PC-3 (cell line): ENCODE data around the gene RGS3. TPM values are rescaled to one million over a fixed set of nuclear protein-coding genes. Genes with fewer than 3 reads are reported as not detected.

Experiments used
- ATAC-seq: fragments of 200-7000 bp; cut with Tn5 transposase; 2 replicates; pipeline ENCODE4 v1.9.1; 2020; ENCODE audit warnings: mild to moderate bottlenecking, moderate library complexity
- BruUV-seq: library from RNA; stranded (reverse); fragments of 400-500 nt; replicated peaks from 2 replicates; lab custom pipeline; 2021; lab: Mats Ljungman, UMichigan
- CTCF ChIA-PET: fragments of 300-600 bp; sonication (Branson Sonifier 250); formaldehyde crosslinking; loops from one replicate; lab custom pipeline; 2022; ENCODE audit warnings: antibody characterized with exemption; lab: Charles Lee
- POLR2A ChIA-PET: fragments of 300-600 bp; sonication (Branson Sonifier 250); formaldehyde crosslinking; loops from one replicate; lab custom pipeline; 2022; ENCODE audit warnings: antibody characterized with exemption; ENCODE audit not compliant: unreplicated experiment; lab: Charles Lee
- DNase-seq: peaks from one replicate; pipeline ENCODE4 v3.0.0-alpha.2; 2015
- H2AFZ ChIP-seq: fragments of 300-600 bp; sonication (generic); 2 replicates; pipeline ENCODE4 v1.6.0; 2016; ENCODE audit warnings: antibody characterized with exemption, low read length
- H3F3A ChIP-seq: fragments of 300-600 bp; sonication (generic); one replicate; pipeline ENCODE4 v1.6.0; 2017; ENCODE audit warnings: antibody characterized with exemption, low read length, control low read depth, mild to moderate bottlenecking; ENCODE audit not compliant: unreplicated experiment
- H3K27ac ChIP-seq: fragments of 300-600 bp; sonication (generic); 2 replicates; pipeline ENCODE4 v1.5.1; 2016; ENCODE audit warnings: mild to moderate bottlenecking, low read length
- H3K27me3 ChIP-seq: fragments of 300-600 bp; sonication (generic); 2 replicates; pipeline ENCODE4 v1.6.1; 2016; ENCODE audit warnings: low read length, mixed read lengths
- H3K36me3 ChIP-seq: fragments of 300-600 bp; sonication (generic); 2 replicates; pipeline ENCODE4 v1.6.1; 2016; ENCODE audit warnings: low read depth, mixed run types, low read length, mixed read lengths
- H3K4me1 ChIP-seq: fragments of 300-600 bp; sonication (generic); 2 replicates; pipeline ENCODE4 v1.5.1; 2016; ENCODE audit warnings: low read length; ENCODE audit not compliant: insufficient read depth
- H3K4me2 ChIP-seq: fragments of 300-600 bp; sonication (generic); 2 replicates; pipeline ENCODE4 v1.6.0; 2016; ENCODE audit warnings: low read length
- H3K4me3 ChIP-seq: fragments of 300-600 bp; sonication (generic); 2 replicates; pipeline ENCODE4 v1.5.1; 2016; ENCODE audit warnings: mild to moderate bottlenecking, low read length, mixed read lengths
- H3K79me2 ChIP-seq: fragments of 300-600 bp; sonication (generic); 2 replicates; pipeline ENCODE4 v1.6.1; 2017; ENCODE audit warnings: low read length, mixed read lengths
- H3K9ac ChIP-seq: fragments of 300-600 bp; sonication (generic); 2 replicates; pipeline ENCODE4 v1.6.0; 2016; ENCODE audit warnings: mild to moderate bottlenecking, low read length
- H3K9me2 ChIP-seq: fragments of 300-600 bp; sonication (generic); replicated peaks from 2 replicates; pipeline ENCODE4 v1.6.1; 2016; ENCODE audit warnings: mixed run types, low read length, mixed read lengths
- H3K9me3 ChIP-seq: fragments of 300-600 bp; sonication (generic); 2 replicates; pipeline ENCODE4 v1.6.1; 2016; ENCODE audit warnings: low read length, mixed read lengths
- H4K20me1 ChIP-seq: fragments of 300-600 bp; sonication (generic); 2 replicates; pipeline ENCODE4 v1.6.1; 2016; ENCODE audit warnings: low read length, mixed read lengths
- EZH2 ChIP-seq: fragments of 300-600 bp; sonication (generic); IDR thresholded peaks from one replicate; pipeline ENCODE4 v1.6.1; 2017; ENCODE audit warnings: antibody characterized with exemption, mild to moderate bottlenecking, low read length; ENCODE audit not compliant: unreplicated experiment
- EZH2phosphoT487 ChIP-seq: fragments of 300-600 bp; sonication (generic); IDR thresholded peaks from 2 replicates; pipeline ENCODE4 v1.6.1; 2018; ENCODE audit warnings: mild to moderate bottlenecking, antibody characterized with exemption, low read length, borderline replicate concordance
- intact Hi-C: fragments of 100-400 bp; cut with micrococcal nuclease; formaldehyde crosslinking; loops from 2 replicates; pipeline ENCODE4 v1.9.0; 2023
- total RNA-seq: library from RNA; depleted of rRNA; stranded (reverse); fragments of >200 nt; gene quantifications from 2 replicates; pipeline ENCODE4 v1.2.3, GENCODE V29; 2014
- TF ChIP-seq, protein P1 (sequence below): fragments of 300-600 bp; sonication (generic); conservative IDR thresholded peaks from 2 replicates; pipeline ENCODE4 v1.5.1; 2017; ENCODE audit warnings: antibody characterized with exemption, low read depth, mild to moderate bottlenecking, low read length

RGS3 gene
- total RNA-seq, 1 experiment from 2014 or later, result 26.3 TPM

- Histone ChIP-seq H3K4me3 (no peak overlapping the region), H3K9ac (no peak overlapping the region), H3K4me1 (peaks cover 16% of the 10 kb centered on the region), H3K9me3 (no peaks in the 10 kb centered on the region), H3K4me2 (no peak overlapping the region), H3K27me3 (no peaks in the 10 kb centered on the region), H3F3A (no peaks in the 10 kb centered on the region), H2AFZ (no peak overlapping the region), H3K36me3 (peaks cover 4% of the 10 kb centered on the region; the same call in 1 of the 2 replicates), H4K20me1 (no peaks in the 10 kb centered on the region), H3K9me2 (no peaks in the 10 kb centered on the region), H3K27ac (no peak overlapping the region), H3K79me2 (0 out of 2 replicates have a peak, but pooled peaks cover 3% of the 10 kb centered on the region)
- no peak for DNase-seq
- ChIA-PET POLR2A (no interaction called here), CTCF (no interaction called here)
- intact Hi-C loops, result no loop called here
- TF ChIP-seq, protein P1, sequence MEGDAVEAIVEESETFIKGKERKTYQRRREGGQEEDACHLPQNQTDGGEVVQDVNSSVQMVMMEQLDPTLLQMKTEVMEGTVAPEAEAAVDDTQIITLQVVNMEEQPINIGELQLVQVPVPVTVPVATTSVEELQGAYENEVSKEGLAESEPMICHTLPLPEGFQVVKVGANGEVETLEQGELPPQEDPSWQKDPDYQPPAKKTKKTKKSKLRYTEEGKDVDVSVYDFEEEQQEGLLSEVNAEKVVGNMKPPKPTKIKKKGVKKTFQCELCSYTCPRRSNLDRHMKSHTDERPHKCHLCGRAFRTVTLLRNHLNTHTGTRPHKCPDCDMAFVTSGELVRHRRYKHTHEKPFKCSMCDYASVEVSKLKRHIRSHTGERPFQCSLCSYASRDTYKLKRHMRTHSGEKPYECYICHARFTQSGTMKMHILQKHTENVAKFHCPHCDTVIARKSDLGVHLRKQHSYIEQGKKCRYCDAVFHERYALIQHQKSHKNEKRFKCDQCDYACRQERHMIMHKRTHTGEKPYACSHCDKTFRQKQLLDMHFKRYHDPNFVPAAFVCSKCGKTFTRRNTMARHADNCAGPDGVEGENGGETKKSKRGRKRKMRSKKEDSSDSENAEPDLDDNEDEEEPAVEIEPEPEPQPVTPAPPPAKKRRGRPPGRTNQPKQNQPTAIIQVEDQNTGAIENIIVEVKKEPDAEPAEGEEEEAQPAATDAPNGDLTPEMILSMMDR, result no peak
- no peak for TF ChIP-seq EZH2
- TF ChIP-seq EZH2phosphoT487, result no peak
- ATAC-seq, result no peak
- BruUV-seq, result no TSS peak
These were observed 20.2 kb downstream of the RGS3 start for GRCh38 chr9:113483676-113484257.

DNA sequence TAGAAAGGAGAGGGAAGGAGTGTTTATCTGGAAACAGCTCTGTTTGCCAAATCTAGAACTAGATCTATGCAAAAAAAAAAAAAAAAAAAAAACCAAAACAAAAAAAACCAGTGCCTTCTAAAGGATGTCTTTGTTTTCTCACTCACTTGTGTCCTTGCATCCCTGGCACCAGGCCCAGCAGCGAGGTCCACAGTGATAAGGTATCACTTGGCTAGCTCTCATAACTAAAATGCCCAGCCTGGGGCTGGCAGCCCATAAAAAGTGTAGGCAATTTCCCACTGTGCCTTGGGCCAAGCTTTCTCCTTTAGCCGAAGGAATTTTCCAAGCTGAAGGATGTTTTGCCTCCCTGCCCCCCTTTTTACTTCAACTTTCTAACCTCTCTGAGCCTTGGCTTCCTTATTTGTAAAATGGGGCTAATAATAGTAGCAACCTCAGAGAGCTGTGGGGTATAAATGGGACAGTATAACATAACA is 20.8 kb downstream of the RGS3 start:
- H3K79me2 ChIP-seq, result 0 out of 2 replicates have a peak, but pooled peaks cover 3% of the 10 kb centered on the region
- peak overlapping the region; percentile 75 for H3K27ac ChIP-seq
- no TSS peak for BruUV-seq
- POLR2A ChIA-PET, result interaction anchor here (0.6 kb wide), 1 partner anchor 13 kb away, joined by 3 read pairs; no protein-coding TSS in a partner anchor
- H3K27me3 ChIP-seq, result no peaks in the 10 kb centered on the region
- no peak overlapping the region for H2AFZ ChIP-seq
- no peak for DNase-seq
- CTCF ChIA-PET, result no interaction called here
- H3K9ac ChIP-seq, result no peak overlapping the region
- no peaks in the 10 kb centered on the region for H3F3A ChIP-seq
- H4K20me1 ChIP-seq, result no peaks in the 10 kb centered on the region
- no peak for ATAC-seq
- intact Hi-C loops, result no loop called here
- no peak overlapping the region for H3K4me3 ChIP-seq
- H3K9me3 ChIP-seq, result no peaks in the 10 kb centered on the region
- no peak overlapping the region for H3K4me2 ChIP-seq
- peaks cover 4% of the 10 kb centered on the region; the same call in 1 of the 2 replicates for H3K36me3 ChIP-seq
- no peaks in the 10 kb centered on the region for H3K9me2 ChIP-seq
- H3K4me1 ChIP-seq, result peaks cover 16% of the 10 kb centered on the region
- TF ChIP-seq, protein P1, result no peak
- TF ChIP-seq EZH2, result no peak
- TF ChIP-seq EZH2phosphoT487, result no peak

DNA sequence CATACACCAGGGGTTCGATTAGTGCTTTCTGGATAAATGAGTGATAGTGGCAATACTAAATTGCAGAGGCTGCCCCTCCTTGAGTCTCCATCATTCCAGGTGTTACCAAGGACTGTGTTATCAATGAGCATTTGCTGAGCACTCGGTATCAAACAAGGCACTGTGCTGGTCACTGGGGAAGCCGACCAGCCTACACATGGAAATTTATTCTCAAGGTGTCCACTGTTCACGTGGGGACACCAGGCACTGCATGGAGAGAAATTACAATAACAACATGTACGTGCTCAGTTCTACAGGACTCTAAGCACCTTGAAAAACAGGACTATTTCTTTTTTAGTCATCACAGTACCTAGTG is 22.2 kb downstream of the RGS3 start:
- no peaks in the 10 kb centered on the region for H3F3A ChIP-seq
- DNase-seq, result no peak
- intact Hi-C loops, result no loop called here
- no TSS peak for BruUV-seq
- no peaks in the 10 kb centered on the region for H4K20me1 ChIP-seq
- peaks cover 4% of the 10 kb centered on the region; the same call in 1 of the 2 replicates for H3K36me3 ChIP-seq
- peaks cover 16% of the 10 kb centered on the region for H3K4me1 ChIP-seq
- H3K9me3 ChIP-seq, result no peaks in the 10 kb centered on the region
- no peak overlapping the region for H3K9ac ChIP-seq
- no peaks in the 10 kb centered on the region for H3K79me2 ChIP-seq
- H3K9me2 ChIP-seq, result no peaks in the 10 kb centered on the region
- H3K27ac ChIP-seq, result peak overlapping the region; percentile 28
- ATAC-seq, result no peak
- TF ChIP-seq EZH2 (no peak), EZH2phosphoT487 (no peak)
- TF ChIP-seq, protein P1, result no peak
- ChIA-PET POLR2A (no interaction called here), CTCF (no interaction called here)
- H3K4me2 ChIP-seq, result 0 out of 2 replicates have a peak overlapping the region, but pooled peaks have one; percentile 18
- H2AFZ ChIP-seq, result no peak overlapping the region
- no peak overlapping the region for H3K4me3 ChIP-seq
- no peaks in the 10 kb centered on the region for H3K27me3 ChIP-seq
